Stomach (tissue), 9 donors: ENCODE data around the gene ZFP92. TPM values are rescaled to one million over a fixed set of nuclear protein-coding genes. Genes with fewer than 3 reads are reported as not detected.
A peak's percentile ranks its signal among the peaks of the same experiment; 100 is the strongest.

Experiments
- DNase-seq, 2 donors: peaks; one replicate each; pipeline versions ENCODE4 v3.0.0 to v3.0.0-alpha.2; 2013 to 2019
- H3K27ac ChIP-seq, 5 donors: fragments of 200-600 bp in 4 of 5; sonication (generic) in 4 of 5; one replicate each; pipeline ENCODE4 v1.5.1; 2013 to 2019; ENCODE audit warnings: mild to moderate bottlenecking in 1 of 5, moderate library complexity in 1 of 5
- H3K27me3 ChIP-seq, 3 donors: fragments of 200-600 bp; sonication (generic); one replicate each; pipeline ENCODE4 v1.5.1; 2017 to 2019; ENCODE audit warnings: mixed run types in 1 of 3
- H3K36me3 ChIP-seq, 4 donors: fragments of 200-600 bp; sonication (generic); 1 replicate in 3 of 4; 2 replicates in 1 of 4; pipeline ENCODE4 v1.5.1; 2016 to 2019
- H3K4me1 ChIP-seq, 4 donors: fragments of 200-600 bp; sonication (generic); one replicate each; pipeline ENCODE4 v1.5.1; 2016 to 2019
- H3K4me3 ChIP-seq, 4 donors: fragments of 200-600 bp; sonication (generic) in 3 of 4; one replicate each; pipeline ENCODE4 v1.5.1; 2016 to 2019; ENCODE audit warnings: mild to moderate bottlenecking in 1 of 4
- H3K9me3 ChIP-seq, 4 donors: fragments of 200-600 bp; sonication (generic); one replicate each; pipeline ENCODE4 v1.5.1; 2016 to 2019
- CTCF ChIP-seq, 7 experiments: fragments of 450-650 bp in 4 of 7; fragments of 200-600 bp in 3 of 7; sonication (generic) in 3 of 7; IDR thresholded peaks; one replicate each; pipeline ENCODE4 v1.5.1; 2016 to 2019; ENCODE audit warnings: antibody characterized with exemption in 7 of 7, control low read depth in 2 of 7, mild to moderate bottlenecking in 1 of 7
- EP300 ChIP-seq: sonication (generic); formaldehyde crosslinking; IDR thresholded peaks from one replicate; pipeline ENCODE4 v1.6.1; 2017; ENCODE audit warnings: antibody characterized with exemption
- POLR2A ChIP-seq, 4 donors: fragments of 450-650 bp; IDR thresholded peaks; one replicate each; pipeline ENCODE4 v1.6.1; 2016; ENCODE audit warnings: antibody characterized with exemption in 4 of 4, control low read depth in 2 of 4, mild to moderate bottlenecking in 1 of 4, moderate library complexity in 1 of 4
- POLR2AphosphoS5 ChIP-seq, 3 donors: sonication (generic); formaldehyde crosslinking; IDR thresholded peaks; one replicate each; pipeline ENCODE4 v1.6.1; 2016; ENCODE audit warnings: antibody characterized with exemption in 3 of 3
- WGBS, 5 donors: extraction: QIAGEN DNeasy Blood & Tissue Kit in 3 of 5; methylation state at CpG; one replicate each; pipeline versions ENCODE4 v1.1.5 to v1.1.7; 2013 to 2018; 5-methylcytosine and 5-hydroxymethylcytosine counted together
- intact Hi-C: fragments of 100-400 bp; cut with DNase I; formaldehyde crosslinking; loops from one replicate; pipeline ENCODE4 v1.15.1; 2023; ENCODE audit warnings: low total_unique reads
- polyA plus RNA-seq, 3 donors: library from polyadenylated mRNA; stranded (reverse); fragments of 200-250 nt; gene quantifications; one replicate each; pipeline ENCODE4 v1.2.3, GENCODE V29; 2013
- total RNA-seq, 5 donors: library from RNA; depleted of rRNA; stranded (reverse); fragments of >200 nt; gene quantifications; one replicate each; pipeline versions ENCODE4 v1.1.0 to v1.2.3, GENCODE V29; 2014 to 2016
- donor health status: healthy with polysubstance abuse.
- donor health status: Bipolar disorder and iron deficiency.
- donor health status: healthy.

The ZFP92 gene
- total and polyA plus RNA-seq, 8 donors = under 0.01 to 0.92 (median 0.31) TPM; not detected in 3

GRCh38 chrX:153442463-153442862 lies 31.2 kb downstream of the ZFP92 start:
- peaks cover 0 to 5% (median 0%) of the 10 kb centered on the region in 3 donors for H3K27me3 ChIP-seq
- peaks cover 0 to 12% (median 6%) of the 10 kb centered on the region in 4 donors for H3K9me3 ChIP-seq
- TF ChIP-seq EP300 = no peak
- TF ChIP-seq CTCF (IDR thresholded peaks at IDR 0.05) = no peak
- TF ChIP-seq POLR2A (IDR thresholded peaks at IDR 0.05) = no peak
- no peak for TF ChIP-seq POLR2AphosphoS5 (IDR thresholded peaks at IDR 0.05)
- H3K4me1 ChIP-seq = no peaks in the 10 kb centered on the region
- no peak overlapping the region for H3K4me3 ChIP-seq
- no peak overlapping the region for H3K27ac ChIP-seq
- intact Hi-C loops = no loop called here
- no peak for DNase-seq
- 70 to 81% (median 79%) methylated on average over 3 to 5 of the region's 5 CpGs for WGBS, 5 donors
- peaks cover 0 to 9% (median 3%) of the 10 kb centered on the region in 4 donors for H3K36me3 ChIP-seq

GRCh38 chrX:153443476-153444332 lies 32.4 kb downstream of the ZFP92 start:
- intact Hi-C loops = no loop called here
- 72 to 80% (median 77%) methylated on average over 16 to 25 of the region's 25 CpGs for WGBS, 5 donors
- Histone ChIP-seq H3K36me3 (peaks cover 0 to 11% (median 5%) of the 10 kb centered on the region in 4 donors), H3K27me3 (peaks cover 0 to 5% (median 0%) of the 10 kb centered on the region in 3 donors), H3K4me1 (no peaks in the 10 kb centered on the region), H3K27ac (no peak overlapping the region), H3K9me3 (peaks cover 0 to 12% (median 6%) of the 10 kb centered on the region in 4 donors), H3K4me3 (no peak overlapping the region)
- peak in 1 of 2 donors; percentile 26 for DNase-seq
- TF ChIP-seq POLR2AphosphoS5 (IDR thresholded peaks at IDR 0.05) (no peak), CTCF (IDR thresholded peaks at IDR 0.05) (no peak)

GRCh38 chrX:153444333-153445011 lies 33.2 kb downstream of the ZFP92 start:
- TF ChIP-seq EP300 = no peak
- no peak for TF ChIP-seq CTCF (IDR thresholded peaks at IDR 0.05)
- TF ChIP-seq POLR2A (IDR thresholded peaks at IDR 0.05) = no peak
- TF ChIP-seq POLR2AphosphoS5 (IDR thresholded peaks at IDR 0.05) = no peak
- intact Hi-C loops = no loop called here
- Histone ChIP-seq H3K27ac (no peak overlapping the region), H3K27me3 (peaks cover 0 to 5% (median 0%) of the 10 kb centered on the region in 3 donors), H3K4me3 (no peak overlapping the region), H3K36me3 (peaks cover 0 to 17% (median 9%) of the 10 kb centered on the region in 4 donors), H3K9me3 (peaks cover 0 to 10% (median 4%) of the 10 kb centered on the region in 4 donors), H3K4me1 (no peaks in the 10 kb centered on the region)
- 83 to 93% (median 89%) methylated on average over 10 to 37 of the region's 37 CpGs for WGBS, 5 donors
- no peak for DNase-seq

GRCh38 chrX:153445106-153445855 lies 34.0 kb downstream of the ZFP92 start:
- intact Hi-C loops = no loop called here

More at GRCh38 chrX:153445106-153445855, 34.0 kb downstream of the ZFP92 start:
- Histone ChIP-seq H3K4me1 (no peaks in the 10 kb centered on the region), H3K4me3 (no peak overlapping the region), H3K36me3 (peaks cover 0 to 25% (median 17%) of the 10 kb centered on the region in 4 donors), H3K27ac (no peak overlapping the region), H3K27me3 (peaks cover 0 to 5% (median 0%) of the 10 kb centered on the region in 3 donors), H3K9me3 (peaks cover 0 to 2% (median 0%) of the 10 kb centered on the region in 4 donors)
- 85 to 95% (median 86%) methylated on average over 4 to 35 of the region's 35 CpGs for WGBS, 5 donors
- DNase-seq = no peak
- TF ChIP-seq POLR2AphosphoS5 (IDR thresholded peaks at IDR 0.05) (no peak), EP300 (no peak), POLR2A (IDR thresholded peaks at IDR 0.05) (no peak), CTCF (IDR thresholded peaks at IDR 0.05) (no peak)
